Transverse colon (tissue), 4 donors: ENCODE results near the gene IQCF6.

Experiments
- CTCF ChIP-seq, 5 experiments: fragments of 200-600 bp in 3 of 5; fragments of 450-650 bp in 2 of 5; sonication (generic) in 3 of 5; IDR thresholded peaks; 1 replicate in 2 of 5; 2 replicates in 3 of 5; pipeline ENCODE4 v1.5.1; 2016 to 2017; ENCODE audit warnings: antibody characterized with exemption in 5 of 5, inconsistent platforms in 3 of 5, mild to moderate bottlenecking in 2 of 5, moderate library complexity in 1 of 5
- EP300 ChIP-seq: sonication (generic); formaldehyde crosslinking; IDR thresholded peaks from one replicate; pipeline ENCODE4 v1.6.1; 2017; ENCODE audit warnings: antibody characterized with exemption, low read depth
- POLR2A ChIP-seq: fragments of 450-650 bp; IDR thresholded peaks from one replicate; pipeline ENCODE4 v1.6.1; 2016; ENCODE audit warnings: antibody characterized with exemption, mild to moderate bottlenecking, moderate library complexity
- POLR2AphosphoS5 ChIP-seq, 3 donors: sonication (generic); formaldehyde crosslinking; IDR thresholded peaks; one replicate each; pipeline ENCODE4 v1.6.1; 2016; ENCODE audit warnings: antibody characterized with exemption in 3 of 3

DNA sequence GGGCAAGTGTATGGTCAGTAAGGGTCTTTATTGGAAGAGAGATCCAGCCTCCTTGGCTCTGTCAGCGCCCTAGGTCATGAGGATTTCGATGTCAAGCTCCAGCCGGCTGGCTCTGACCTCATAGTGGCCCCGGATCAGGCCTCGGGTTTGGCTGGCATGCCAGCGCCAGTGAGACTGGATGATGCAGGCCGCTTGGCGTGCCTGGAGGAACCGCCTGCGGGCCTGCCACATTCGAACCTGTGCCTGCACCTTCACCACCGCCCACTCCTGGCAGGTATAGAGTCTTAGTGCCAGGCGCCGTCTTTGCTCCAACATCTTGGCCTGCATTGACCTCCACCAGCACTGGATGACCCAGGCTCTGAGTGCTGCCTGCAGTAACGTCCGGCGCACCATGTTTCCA, 483 bp downstream of the IQCF6 start:
- no peak for TF ChIP-seq CTCF (IDR thresholded peaks at IDR 0.05)
- no peak for TF ChIP-seq POLR2A
- TF ChIP-seq POLR2AphosphoS5 (IDR thresholded peaks at IDR 0.05), result no peak
- no peak for TF ChIP-seq EP300
